DOHH2 (cell line): ENCODE measurements around the gene DYRK1A.

ENCODE experiments used
- H3F3A ChIP-seq: fragments of 200-600 bp; sonication (generic), shearing (Covaris generic); 2 replicates; pipeline ENCODE4 v1.6.0; 2016; ENCODE audit warnings: antibody characterized with exemption, mild to moderate bottlenecking; ENCODE audit not compliant: control insufficient read depth, insufficient read depth
- H3K27ac ChIP-seq: fragments of 200-600 bp; sonication (generic); 2 replicates; pipeline ENCODE4 v1.5.1; 2014; ENCODE audit warnings: low read depth, mild to moderate bottlenecking, low read length, moderate library complexity
- H3K27me3 ChIP-seq: fragments of 200-600 bp; sonication (generic); 2 replicates; pipeline ENCODE4 v1.6.1; 2014; ENCODE audit warnings: mild to moderate bottlenecking, low read length, mixed read lengths; ENCODE audit not compliant: control insufficient read depth
- H3K36me3 ChIP-seq: fragments of 200-600 bp; sonication (generic); 2 replicates; pipeline ENCODE4 v1.6.1; 2014; ENCODE audit warnings: mild to moderate bottlenecking, low read length, moderate library complexity, mixed read lengths; ENCODE audit not compliant: control insufficient read depth
- H3K4me1 ChIP-seq: fragments of 200-600 bp; sonication (generic); 2 replicates; pipeline ENCODE4 v1.6.1; 2014; ENCODE audit warnings: mild to moderate bottlenecking, low read length, mixed read lengths; ENCODE audit not compliant: control insufficient read depth
- H3K4me2 ChIP-seq: fragments of 200-600 bp; sonication (generic); 2 replicates; pipeline ENCODE4 v1.6.0; 2014; ENCODE audit warnings: mild to moderate bottlenecking, low read length, moderate library complexity
- H3K4me3 ChIP-seq: fragments of 200-600 bp; sonication (generic); 2 replicates; pipeline ENCODE4 v1.5.1; 2014; ENCODE audit warnings: mild to moderate bottlenecking, low read length, mixed read lengths
- H3K79me2 ChIP-seq: fragments of 200-600 bp; sonication (generic); 2 replicates; pipeline ENCODE4 v1.6.1; 2014; ENCODE audit warnings: mild to moderate bottlenecking, low read length, mixed read lengths; ENCODE audit not compliant: control insufficient read depth
- H3K9me2 ChIP-seq: fragments of 200-600 bp; sonication (generic); replicated peaks from 2 replicates; pipeline ENCODE4 v1.6.1; 2014; ENCODE audit warnings: mild to moderate bottlenecking, low read length, mixed read lengths; ENCODE audit not compliant: control insufficient read depth
- H3K9me3 ChIP-seq: fragments of 200-600 bp; sonication (generic); 2 replicates; pipeline ENCODE4 v1.6.1; 2014; ENCODE audit warnings: antibody characterized with exemption, low read length, mixed read lengths; ENCODE audit not compliant: control insufficient read depth, insufficient read depth
- H4K20me1 ChIP-seq: fragments of 200-600 bp; sonication (generic); 2 replicates; pipeline ENCODE4 v1.6.0; 2014; ENCODE audit warnings: low read depth, mild to moderate bottlenecking, antibody characterized with exemption, low read length, moderate library complexity; ENCODE audit not compliant: control insufficient read depth, insufficient read depth
- EZH2phosphoT487 ChIP-seq: fragments of 200-600 bp; sonication (generic); IDR thresholded peaks from 2 replicates; pipeline ENCODE4 v1.6.1; 2017; ENCODE audit warnings: borderline replicate concordance, mild to moderate bottlenecking, antibody characterized with exemption, low read length, moderate library complexity, mixed read lengths
- TF ChIP-seq, protein P1 (sequence below): fragments of 200-600 bp; sonication (generic); IDR thresholded peaks from one replicate; pipeline ENCODE4 v1.5.1; 2014; ENCODE audit warnings: antibody characterized with exemption, mild to moderate bottlenecking, low read depth, low read length; ENCODE audit not compliant: poor library complexity, severe bottlenecking

The DYRK1A gene

DNA sequence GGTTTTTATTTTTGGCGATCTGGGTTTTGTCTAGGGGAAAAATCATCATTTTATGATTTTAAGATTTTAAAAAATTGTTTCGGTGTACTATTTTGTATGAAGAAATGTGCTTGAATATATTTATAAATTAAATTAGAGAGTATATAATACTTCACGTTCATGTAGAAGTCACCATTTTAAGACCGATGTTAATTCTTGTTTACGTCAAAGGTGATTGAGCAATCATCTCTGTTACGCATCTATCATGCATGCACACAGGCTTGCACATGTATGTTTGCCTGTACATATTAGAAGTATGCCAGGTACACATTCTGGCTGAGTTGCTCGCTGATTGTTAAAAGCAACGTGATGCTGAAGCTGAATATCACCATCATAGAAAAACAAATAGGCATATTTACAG, 54.7 kb downstream of the DYRK1A start:
- no peak overlapping the region for H3K4me2 ChIP-seq
- no peaks in the 10 kb centered on the region for H3K9me3 ChIP-seq
- H3K27me3 ChIP-seq = no peaks in the 10 kb centered on the region
- no peaks in the 10 kb centered on the region for H3F3A ChIP-seq
- TF ChIP-seq EZH2phosphoT487 = no peak
- TF ChIP-seq, protein P1, sequence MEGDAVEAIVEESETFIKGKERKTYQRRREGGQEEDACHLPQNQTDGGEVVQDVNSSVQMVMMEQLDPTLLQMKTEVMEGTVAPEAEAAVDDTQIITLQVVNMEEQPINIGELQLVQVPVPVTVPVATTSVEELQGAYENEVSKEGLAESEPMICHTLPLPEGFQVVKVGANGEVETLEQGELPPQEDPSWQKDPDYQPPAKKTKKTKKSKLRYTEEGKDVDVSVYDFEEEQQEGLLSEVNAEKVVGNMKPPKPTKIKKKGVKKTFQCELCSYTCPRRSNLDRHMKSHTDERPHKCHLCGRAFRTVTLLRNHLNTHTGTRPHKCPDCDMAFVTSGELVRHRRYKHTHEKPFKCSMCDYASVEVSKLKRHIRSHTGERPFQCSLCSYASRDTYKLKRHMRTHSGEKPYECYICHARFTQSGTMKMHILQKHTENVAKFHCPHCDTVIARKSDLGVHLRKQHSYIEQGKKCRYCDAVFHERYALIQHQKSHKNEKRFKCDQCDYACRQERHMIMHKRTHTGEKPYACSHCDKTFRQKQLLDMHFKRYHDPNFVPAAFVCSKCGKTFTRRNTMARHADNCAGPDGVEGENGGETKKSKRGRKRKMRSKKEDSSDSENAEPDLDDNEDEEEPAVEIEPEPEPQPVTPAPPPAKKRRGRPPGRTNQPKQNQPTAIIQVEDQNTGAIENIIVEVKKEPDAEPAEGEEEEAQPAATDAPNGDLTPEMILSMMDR = no peak
- H4K20me1 ChIP-seq = peaks cover 5% of the 10 kb centered on the region; the same call in 1 of the 2 replicates
- peaks cover 51% of the 10 kb centered on the region for H3K36me3 ChIP-seq
- no peak overlapping the region for H3K27ac ChIP-seq
- H3K4me3 ChIP-seq = no peak overlapping the region
- H3K9me2 ChIP-seq = no peaks in the 10 kb centered on the region
- peaks cover 98% of the 10 kb centered on the region for H3K79me2 ChIP-seq
- no peaks in the 10 kb centered on the region for H3K4me1 ChIP-seq

DNA sequence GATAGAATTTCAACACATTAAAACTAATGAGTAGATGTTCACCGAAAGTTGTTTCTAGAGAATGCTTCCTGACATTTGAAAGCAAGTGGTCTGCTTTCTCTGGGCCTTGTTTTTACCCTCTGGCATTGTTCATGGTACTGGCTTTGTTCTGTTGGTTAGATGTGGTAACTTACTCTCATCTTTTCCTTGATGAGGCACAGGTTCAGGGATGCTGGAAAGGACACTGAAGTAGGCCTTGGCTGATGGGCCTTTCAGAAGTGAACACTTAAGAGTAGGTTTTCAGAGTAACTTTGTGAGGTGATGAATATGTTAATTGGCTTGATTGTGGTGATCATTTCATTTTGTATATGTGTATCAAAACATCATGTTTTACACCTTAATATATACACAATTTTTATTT, 55.8 kb downstream of the DYRK1A start:
- H4K20me1 ChIP-seq = peaks cover 5% of the 10 kb centered on the region; the same call in 1 of the 2 replicates
- H3K27me3 ChIP-seq = no peaks in the 10 kb centered on the region

DNA sequence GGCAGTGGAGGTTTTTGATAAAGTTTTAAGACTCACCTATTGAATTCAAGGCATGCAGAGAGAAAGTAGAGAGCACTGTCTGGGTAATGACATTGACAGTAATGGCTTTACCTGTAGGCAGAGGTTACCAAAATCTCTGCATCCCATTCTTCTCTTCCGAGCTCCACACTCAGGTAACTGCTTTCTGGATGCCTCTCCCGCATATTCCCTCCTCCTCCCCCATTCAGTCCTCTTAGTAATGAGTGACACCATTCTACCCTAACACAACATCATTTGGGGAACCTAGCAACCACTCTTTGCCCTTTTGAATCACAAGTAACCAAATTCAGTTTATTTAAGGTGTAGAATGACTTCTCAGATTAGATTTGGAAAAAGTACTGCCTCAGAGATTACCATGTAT, 56.5 kb downstream of the DYRK1A start:
- Histone ChIP-seq H3K36me3 (peaks cover 64% of the 10 kb centered on the region), H4K20me1 (no peaks in the 10 kb centered on the region), H3K9me3 (no peaks in the 10 kb centered on the region), H3K79me2 (peaks cover 95% of the 10 kb centered on the region), H3K4me1 (no peaks in the 10 kb centered on the region), H3F3A (no peaks in the 10 kb centered on the region), H3K4me2 (no peak overlapping the region), H3K4me3 (no peak overlapping the region), H3K9me2 (no peaks in the 10 kb centered on the region), H3K27ac (no peak overlapping the region), H3K27me3 (no peaks in the 10 kb centered on the region)
- TF ChIP-seq EZH2phosphoT487 = no peak
- TF ChIP-seq, protein P1 = no peak

More for the DNA sequence above, 55.8 kb downstream of the DYRK1A start:
- no peaks in the 10 kb centered on the region for H3F3A ChIP-seq
- peaks cover 95% of the 10 kb centered on the region for H3K79me2 ChIP-seq
- H3K4me1 ChIP-seq = no peaks in the 10 kb centered on the region
- H3K4me3 ChIP-seq = no peak overlapping the region
- H3K36me3 ChIP-seq = peaks cover 56% of the 10 kb centered on the region
- H3K4me2 ChIP-seq = no peak overlapping the region
- no peak overlapping the region for H3K27ac ChIP-seq
- no peak for TF ChIP-seq EZH2phosphoT487
- TF ChIP-seq, protein P1 = no peak
- no peaks in the 10 kb centered on the region for H3K9me2 ChIP-seq
- H3K9me3 ChIP-seq = no peaks in the 10 kb centered on the region
